K562 (cell line): ENCODE data around the gene FXN. TPM values are rescaled to one million over a fixed set of nuclear protein-coding genes. Genes with fewer than 3 reads are reported as not detected.

Source experiments
- CEBPB ChIP-seq: fragments of 450-650 bp; IDR thresholded peaks from 2 replicates; pipeline ENCODE4 v1.6.1; 2016; ENCODE audit warnings: missing genetic modification characterization, missing compliant biosample characterization
- CEBPZ ChIP-seq: fragments of 150-350 bp; IDR thresholded peaks from 2 replicates; pipeline ENCODE4 v1.6.1; 2014; ENCODE audit warnings: low read depth, mild to moderate bottlenecking, low read length, borderline replicate concordance
- MAZ ChIP-seq, 2 experiments: fragments of 450-650 bp in 1 of 2; sonication (generic) in 1 of 2; formaldehyde crosslinking; IDR thresholded peaks in 1 of 2; conservative IDR thresholded peaks in 1 of 2; 2 replicates each; pipeline versions ENCODE4 v1.4.0 to v1.5.0; 2020; ENCODE audit warnings: mild to moderate bottlenecking in 1 of 2, missing genetic modification reagents in 1 of 2
- MNT ChIP-seq, 2 experiments: fragments of 450-650 bp; conservative IDR thresholded peaks; 2 replicates each; pipeline ENCODE4 v1.6.1; 2017; ENCODE audit warnings: mild to moderate bottlenecking in 2 of 2, moderate library complexity in 2 of 2
- PML ChIP-seq: IDR thresholded peaks from 2 replicates; pipeline ENCODE4 v1.6.1; 2012; ENCODE audit warnings: low read length, inconsistent platforms
- polyA plus RNA-seq, 8 experiments: library from polyadenylated mRNA; depleted of rRNA in 4 of 8; stranded (reverse) in 5 of 8; unstranded in 3 of 8; fragments of >200 nt; fragmentation: Nextera tagmentation in 2 of 8; fragmentation: Illumina TruSeq in 1 of 8; extraction: Ambion mirVana in 2 of 8; extraction: Trizol in 1 of 8; gene quantifications; 2 replicates each; pipeline versions ENCODE4 v1.2.1 to v1.2.3, GENCODE V29; 2011 to 2014; ENCODE audit warnings: inconsistent platforms in 1 of 8, missing spikeins in 1 of 8
- total RNA-seq, 7 experiments: library from RNA; depleted of rRNA in 6 of 7; stranded (reverse); fragments of >200 nt in 6 of 7; fragmentation: Illumina TruSeq in 2 of 7; extraction: Trizol in 2 of 7; gene quantifications; 2 replicates each; pipeline versions ENCODE4 v1.2.1 to v1.2.3, GENCODE V29; 2011 to 2021; ENCODE audit warnings: low replicate concordance in 1 of 7

Gene FXN
- total and polyA plus RNA-seq, 9 of the 15 experiments (the other 6 are each of a cell fraction or from before 2014, with no cell fraction given) = 7.6 to 51.5 (median 30.3) TPM

GRCh38 chr9:69027355-69028097 is 8.0 kb upstream of the FXN start (continued):
- TF ChIP-seq MNT (conservative IDR thresholded peaks at IDR 0.05) (0 out of 4 replicates have a peak, but pooled peaks of 1 of the 2 experiments have one; percentile 23), PML (no peak), MAZ (CRISPR knock-in tag; conservative IDR thresholded peaks at IDR 0.05 in 1 of 2, IDR thresholded peaks at IDR 0.05 in 1 of 2) (no peak), CEBPB (tag) (peak; percentile 67), CEBPZ (no peak)
